Measurements from ENCODE around the gene ATL3. TPM values are rescaled to one million over a fixed set of nuclear protein-coding genes. Genes with fewer than 3 reads are reported as not detected.

ATL3 gene
- total and polyA plus RNA-seq, 2 donors (not counting 3 experiments of a cell fraction or from before 2014, with no cell fraction given) = 21.7 to 70.2 TPM

GRCh38 chr11:63614136-63614671, 57.0 kb downstream of the ATL3 start, which contains the start of gene PLAAT3:
TSS of gene PLAAT3 (minus strand) at chr11:63614433. CDS start at chr11:63614014, 419 bp downstream.
- H3K4me3 ChIP-seq (replicated peaks in 1 of 3; ENCODE audit: insufficient read depth in 1 of 3, low read depth in 1 of 3, low read length in 3 of 3) = peak within 1 kb of the TSS; percentile 44 to 65 (median 51)
- peak within 1 kb of the TSS; percentile 62 for H3K9ac ChIP-seq (replicated peaks; ENCODE audit: extremely low read depth, insufficient read depth, low read length)
- no peaks in the 10 kb centered on the region for H3K9me1 ChIP-seq (replicated peaks; ENCODE audit: control insufficient read depth, extremely low read depth, insufficient read depth, low read length)
- H3K36me3 ChIP-seq (ENCODE audit: control insufficient read depth in 2 of 2, extremely low read depth in 1 of 2, insufficient read depth in 2 of 2, low read length in 2 of 2) = no peaks in the 10 kb centered on the region
- H3K79me2 ChIP-seq (ENCODE audit: control insufficient read depth, insufficient read depth, low read length) = peaks cover 6% of the 10 kb centered on the region
- no peaks in the 10 kb centered on the region for H4K20me1 ChIP-seq (replicated peaks; ENCODE audit: control insufficient read depth, extremely low read depth, insufficient read depth, low read length)
- dilution Hi-C loops (cut with MboI; ENCODE audit: extremely low pct_ligation_motif_present, low sequenced_read_pairs) = no loop called here
- peak within 1 kb of the TSS; percentile 74 for H2AFZ ChIP-seq (ENCODE audit: low read depth, low read length)
- DNase-seq (ENCODE audit: low read depth, low spot score) = peak; percentile 58
- ChIA-PET POLR2A (no interaction called here), CTCF (no interaction called here)
- peak; percentile 77 for FAIRE-seq
- peak within 1 kb of the TSS; percentile 54 for H3K27ac ChIP-seq (ENCODE audit: insufficient read depth, low read depth, low read length)
- peaks cover 17% of the 10 kb centered on the region for H3K4me1 ChIP-seq (ENCODE audit: control insufficient read depth, extremely low read depth, insufficient read depth, low read length)
- TF ChIP-seq FOS (IDR thresholded peaks at IDR 0.05; ENCODE audit: borderline replicate concordance, insufficient read depth, low read length) (no peak), POLR2AphosphoS5 (IDR thresholded peaks at IDR 0.05; ENCODE audit: insufficient read depth, low read depth, low read length) (peak; percentile 21)
- intact Hi-C loops (cut with micrococcal nuclease) = loop anchor here (10.0 kb wide), 1 partner anchor 709 kb away; no protein-coding TSS in a partner anchor
- no peaks in the 10 kb centered on the region for H3K9me3 ChIP-seq (replicated peaks; ENCODE audit: control insufficient read depth, insufficient read depth, low read length)
- H3K4me2 ChIP-seq (ENCODE audit: insufficient read depth, low read length) = peak within 1 kb of the TSS; percentile 61
- BruUV-seq (replicated peaks) = no TSS peak
- H3K27me3 ChIP-seq (ENCODE audit: control insufficient read depth in 2 of 2, insufficient read depth in 2 of 2, low read length in 2 of 2) = no peaks in the 10 kb centered on the region

GRCh38 chr11:63613517-63614135, 57.5 kb downstream of the ATL3 start:
- dilution Hi-C loops (cut with MboI; ENCODE audit: extremely low pct_ligation_motif_present, low sequenced_read_pairs) = no loop called here
- peak overlapping the region; percentile 54 for H3K27ac ChIP-seq (ENCODE audit: insufficient read depth, low read depth, low read length)
- H3K9ac ChIP-seq (replicated peaks; ENCODE audit: extremely low read depth, insufficient read depth, low read length) = peak overlapping the region; percentile 62

More at GRCh38 chr11:63613517-63614135, 57.5 kb downstream of the ATL3 start:
- Histone ChIP-seq H3K9me3 (replicated peaks; ENCODE audit: control insufficient read depth, insufficient read depth, low read length) (no peaks in the 10 kb centered on the region), H3K9me1 (replicated peaks; ENCODE audit: control insufficient read depth, extremely low read depth, insufficient read depth, low read length) (no peaks in the 10 kb centered on the region), H3K4me3 (replicated peaks in 1 of 3; ENCODE audit: insufficient read depth in 1 of 3, low read depth in 1 of 3, low read length in 3 of 3) (peak overlapping the region; percentile 44 to 65 (median 51)), H2AFZ (ENCODE audit: low read depth, low read length) (peak overlapping the region; percentile 74), H3K36me3 (ENCODE audit: control insufficient read depth in 2 of 2, extremely low read depth in 1 of 2, insufficient read depth in 2 of 2, low read length in 2 of 2) (no peaks in the 10 kb centered on the region), H4K20me1 (replicated peaks; ENCODE audit: control insufficient read depth, extremely low read depth, insufficient read depth, low read length) (no peaks in the 10 kb centered on the region), H3K4me2 (ENCODE audit: insufficient read depth, low read length) (peak overlapping the region; percentile 61), H3K4me1 (ENCODE audit: control insufficient read depth, extremely low read depth, insufficient read depth, low read length) (peaks cover 23% of the 10 kb centered on the region), H3K79me2 (ENCODE audit: control insufficient read depth, insufficient read depth, low read length) (peaks cover 8% of the 10 kb centered on the region), H3K27me3 (ENCODE audit: control insufficient read depth in 2 of 2, insufficient read depth in 2 of 2, low read length in 2 of 2) (no peaks in the 10 kb centered on the region)
- TF ChIP-seq EZH2 (IDR thresholded peaks at IDR 0.05; ENCODE audit: borderline replicate concordance, low read depth, low read length, severe bottlenecking) = no peak
- TF ChIP-seq FOS (IDR thresholded peaks at IDR 0.05; ENCODE audit: borderline replicate concordance, insufficient read depth, low read length) = peak; percentile 15
- peak; percentile 29 for DNase-seq (ENCODE audit: low read depth, low spot score)
- intact Hi-C loops (cut with micrococcal nuclease) = loop anchor here (10.0 kb wide), 1 partner anchor 709 kb away; no protein-coding TSS in a partner anchor
- POLR2A ChIA-PET = no interaction called here
- BruUV-seq (replicated peaks) = no TSS peak
- CTCF ChIA-PET = no interaction called here
- FAIRE-seq = no peak

All from endothelial cell of umbilical vein (primary cell).